Stimulated activated CD8-positive, alpha-beta memory T cell treated with anti-CD3 and anti-CD28 coated beads, Interleukin-12 subunit alpha, Interleukin-12 subunit beta, amount 100 ng/mL, for 1 hour (primary cell): ENCODE results near the gene DZIP1.
"Not testable (repeated sequence)": the region's sequence is repeated elsewhere in the genome, so short reads cannot be mapped to it uniquely, and the experiment has no call there.

Experiments used
- DNase-seq: peaks from one replicate; pipeline ENCODE4 v3.0.0-alpha.2; 2020; ENCODE audit warnings: low read depth

DZIP1 gene

DNA sequence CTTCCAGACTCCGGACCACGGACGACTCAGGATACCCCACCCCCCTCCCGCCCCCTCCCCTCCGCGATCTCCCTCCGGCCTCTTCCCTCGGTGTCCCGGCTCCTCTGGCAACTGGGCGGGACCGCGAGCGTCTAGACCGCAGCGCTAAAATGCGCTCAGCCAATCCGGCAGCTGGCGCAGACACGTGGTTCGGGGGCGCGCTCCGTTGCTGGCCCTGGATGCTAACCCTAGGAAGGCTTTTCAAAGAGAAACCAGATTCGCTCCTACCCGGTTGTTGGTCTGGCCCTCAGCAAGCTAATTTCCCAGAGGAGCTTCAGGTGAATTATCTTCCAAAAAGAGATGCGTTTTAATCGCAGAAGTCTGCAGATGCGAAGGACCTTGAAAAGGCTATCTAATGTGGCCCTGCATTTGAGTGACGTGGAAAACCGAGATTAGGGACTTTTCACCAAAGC is at the start of gene DZIP1:
TSS of gene DZIP1 (minus strand) at position 106 of the 452 bp plus-strand sequence. CDS start 2,677 bp downstream, outside the sequence.
- no peak for DNase-seq

DNA sequence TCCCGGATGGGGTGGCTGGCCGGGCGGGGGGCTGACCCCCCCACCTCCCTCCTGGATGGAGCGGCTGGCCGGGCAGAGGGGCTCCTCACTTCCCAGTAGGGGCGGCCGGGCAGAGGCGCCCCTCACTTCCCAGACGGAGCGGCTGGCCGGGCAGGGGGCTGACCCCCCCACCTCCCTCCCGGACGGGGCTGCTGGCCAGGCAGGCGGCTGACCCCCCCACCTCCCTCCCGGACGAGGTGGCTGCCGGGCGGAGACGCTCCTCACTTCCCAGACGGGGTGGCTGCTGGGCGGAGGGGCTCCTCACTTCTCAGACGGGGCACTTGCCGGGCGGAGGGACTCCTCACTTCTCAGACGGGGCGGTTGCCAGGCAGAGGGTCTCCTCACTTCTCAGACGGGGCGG is 46.5 kb upstream of the DZIP1 start:
- DNase-seq = not testable (repeated sequence)

DNA sequence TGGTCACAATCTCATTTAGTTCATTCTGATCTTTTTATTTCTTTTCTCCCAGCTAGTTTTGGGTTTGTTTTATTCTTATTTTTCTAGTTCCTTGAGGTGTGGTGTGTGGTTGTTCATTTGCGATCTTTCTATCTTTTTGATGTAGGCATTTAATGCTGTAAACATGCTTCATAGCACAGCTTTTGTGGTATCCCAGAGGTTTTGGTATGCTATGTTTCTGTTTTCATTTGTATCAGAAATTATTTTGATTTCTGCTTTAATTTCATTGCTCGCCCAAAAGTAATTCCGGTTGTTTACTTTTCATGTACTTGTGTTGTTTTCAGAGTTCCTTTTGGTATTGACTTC is 45.0 kb upstream of the DZIP1 start:
- no peak for DNase-seq

DNA sequence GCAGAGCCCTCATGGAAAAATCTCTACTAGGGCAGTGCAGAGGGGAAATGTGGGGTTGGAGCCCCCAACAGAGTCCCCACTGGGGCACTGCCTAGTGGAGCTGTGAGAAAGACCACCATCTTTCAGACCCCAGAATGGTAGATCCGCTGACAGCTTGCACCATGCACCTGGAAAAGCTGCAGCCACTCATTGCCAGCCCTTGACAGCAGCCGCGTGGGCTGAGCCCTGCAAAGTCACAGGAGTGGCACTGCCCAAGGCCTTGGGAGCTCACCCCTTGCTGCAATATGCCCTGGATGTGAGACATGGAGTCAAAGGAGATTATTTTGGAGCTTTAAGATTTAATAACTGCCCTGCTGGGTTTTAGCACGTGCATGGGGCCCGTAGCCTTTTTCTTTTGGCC is 40.5 kb upstream of the DZIP1 start:
- DNase-seq = not testable (repeated sequence)

- no peak for DNase-seq
Measured at GRCh38 chr13:95684418-95684817, 39.9 kb upstream of the DZIP1 start.

DNA sequence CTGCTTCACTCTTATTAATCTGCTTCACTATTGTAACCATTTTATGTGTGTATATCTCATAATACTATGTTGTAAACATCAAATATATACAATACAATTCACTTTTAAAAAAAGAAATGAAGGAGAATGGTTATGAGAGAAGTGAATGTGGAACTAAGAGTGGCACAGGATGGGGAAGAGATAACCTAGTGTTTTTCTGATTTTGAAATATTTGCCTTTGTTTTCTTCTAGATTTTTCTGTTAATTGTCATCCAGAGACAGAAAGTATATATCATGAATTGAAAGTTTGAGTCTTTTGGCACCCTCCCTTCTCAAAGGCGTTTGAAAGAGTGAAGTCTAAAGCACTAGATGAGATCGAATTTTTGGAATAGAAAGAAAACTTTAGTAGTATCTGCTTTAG is 35.2 kb upstream of the DZIP1 start:
- DNase-seq = no peak

DNA sequence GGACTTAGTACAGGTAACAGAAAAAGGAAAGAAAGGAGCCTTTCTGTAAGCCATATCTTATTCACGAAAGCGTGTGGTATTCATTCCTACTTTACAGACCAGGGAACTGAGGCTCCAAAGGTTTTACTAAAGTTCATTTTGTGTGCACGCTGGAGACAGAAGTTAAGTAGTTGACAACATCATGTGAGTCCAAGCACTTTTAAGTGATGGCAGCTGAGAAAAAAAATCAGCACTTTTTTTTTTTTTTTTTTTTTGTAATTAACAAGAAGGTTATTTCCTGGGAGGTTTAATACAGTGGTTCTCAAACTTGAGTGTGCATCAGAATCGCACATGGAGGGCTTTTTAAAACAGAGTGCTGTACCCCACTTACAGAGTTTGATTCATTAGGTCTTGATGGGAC is 34.5 kb upstream of the DZIP1 start:
- DNase-seq = no peak

GRCh38 chr13:95677564-95678266 is 33.2 kb upstream of the DZIP1 start:
- DNase-seq = no peak

DNA sequence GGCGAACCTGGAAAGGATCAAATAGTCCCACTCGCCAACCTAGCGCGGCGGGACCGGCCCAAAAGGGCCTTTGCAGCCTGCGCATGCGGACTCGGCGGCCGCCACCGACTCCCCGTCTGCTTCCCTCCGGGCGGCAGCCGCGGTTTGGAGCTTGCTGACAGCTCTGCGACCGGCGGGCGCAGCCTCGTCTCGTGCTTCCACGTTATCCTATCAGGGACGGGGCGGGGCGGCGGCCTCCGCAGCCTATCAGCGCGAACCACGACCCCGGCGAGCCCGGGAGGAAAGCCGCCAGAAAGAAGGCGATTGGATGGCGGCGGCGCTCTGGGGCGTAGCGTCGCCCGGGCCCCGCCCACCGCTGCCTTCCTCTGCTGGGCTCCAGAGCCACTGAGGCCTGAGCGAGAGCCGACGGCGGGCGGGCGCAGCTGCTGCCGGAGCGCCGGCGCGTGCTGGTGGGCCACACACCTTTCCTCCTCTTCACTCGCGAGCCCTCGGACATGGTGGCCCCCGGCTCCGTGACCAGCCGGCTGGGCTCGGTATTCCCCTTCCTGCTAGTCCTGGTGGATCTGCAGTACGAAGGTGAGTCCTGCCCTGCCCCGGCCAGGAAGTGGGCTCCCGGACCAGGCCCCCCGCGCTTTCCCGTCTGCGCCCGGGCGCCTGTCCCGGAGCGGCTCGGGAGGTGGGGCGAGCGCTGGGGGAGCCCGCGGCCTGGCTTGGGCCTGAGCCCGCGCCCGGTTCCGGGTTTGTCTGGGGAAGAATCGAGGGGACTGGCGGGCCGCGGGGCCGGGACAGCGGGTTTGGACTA is 32.5 kb upstream of the DZIP1 start, which contains the start of gene DNAJC3:
TSS of gene DNAJC3 (plus strand) at position 378 of the 802 bp plus-strand sequence. CDS start at position 495, 117 bp downstream.
- DNase-seq = peak; percentile 95

- no peak for DNase-seq
Measured at GRCh38 chr13:95676105-95676761, 31.7 kb upstream of the DZIP1 start.

DNA sequence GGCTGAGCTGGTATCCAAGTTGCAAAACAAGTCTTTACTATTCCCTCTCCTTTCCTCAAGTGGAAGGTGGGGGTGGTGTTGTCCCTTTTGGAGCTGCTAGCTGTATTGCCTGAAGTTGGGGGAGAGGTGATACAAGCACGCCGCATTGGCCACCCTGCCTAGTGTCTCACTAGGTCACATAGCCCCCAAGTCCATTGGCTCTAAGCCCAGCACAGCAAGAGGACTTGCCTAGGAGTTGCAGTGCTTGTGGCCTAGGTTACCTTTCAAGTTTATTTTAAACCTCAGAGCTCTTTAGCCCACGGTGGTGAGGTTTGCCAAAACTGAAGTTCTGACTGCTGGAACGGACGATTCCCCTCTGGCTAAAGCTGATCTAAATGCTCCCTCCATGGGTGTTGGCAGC is 27.1 kb upstream of the DZIP1 start:
- no peak for DNase-seq

DNA sequence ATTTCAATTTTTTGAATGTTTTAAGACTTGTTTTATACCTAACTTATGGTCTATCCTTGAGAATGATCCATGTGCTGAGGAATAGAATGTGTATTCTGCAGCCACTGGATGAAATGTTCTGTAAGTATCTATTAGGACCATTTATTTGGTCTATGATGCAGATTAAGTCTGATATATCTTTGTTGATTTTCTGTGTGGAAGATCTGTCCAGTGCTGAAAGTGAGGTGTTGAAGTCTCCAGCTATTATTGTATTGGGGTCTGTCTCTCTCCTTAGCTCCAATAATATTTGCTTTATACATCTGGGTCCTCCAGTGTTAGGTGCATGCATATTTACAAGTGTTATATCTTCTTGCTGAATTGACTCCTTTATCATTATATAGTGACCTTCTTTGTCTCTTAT is 22.7 kb upstream of the DZIP1 start:
- not testable (repeated sequence) for DNase-seq

- no peak for DNase-seq
Measured at GRCh38 chr13:95660981-95661581, 16.6 kb upstream of the DZIP1 start.

GRCh38 chr13:95659500-95659899 is 15.0 kb upstream of the DZIP1 start:
- no peak for DNase-seq

- DNase-seq = no peak
Measured at GRCh38 chr13:95656386-95657015, 12.0 kb upstream of the DZIP1 start.

DNA sequence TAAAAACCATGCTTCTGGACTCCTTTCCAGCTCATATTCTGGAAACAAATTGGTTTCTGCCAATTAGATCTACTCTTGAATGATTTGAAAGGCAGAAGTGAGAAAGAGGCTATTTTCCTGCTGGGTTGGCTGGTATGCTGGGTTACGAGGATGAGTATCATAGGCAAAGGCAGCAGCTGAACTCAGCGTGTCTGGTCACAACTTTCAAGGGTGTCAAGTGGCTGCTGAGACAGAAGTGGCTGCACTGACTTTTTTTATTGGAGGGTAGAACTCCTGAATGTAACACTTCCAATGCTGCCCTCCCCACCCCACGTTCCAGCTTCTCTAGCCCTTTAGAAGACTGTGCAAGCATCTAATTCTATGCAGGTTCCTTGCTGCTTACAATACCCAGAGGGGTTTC is 8.3 kb upstream of the DZIP1 start:
- no peak for DNase-seq

- DNase-seq = no peak
Measured at GRCh38 chr13:95652244-95652764, 7.8 kb upstream of the DZIP1 start.

DNA sequence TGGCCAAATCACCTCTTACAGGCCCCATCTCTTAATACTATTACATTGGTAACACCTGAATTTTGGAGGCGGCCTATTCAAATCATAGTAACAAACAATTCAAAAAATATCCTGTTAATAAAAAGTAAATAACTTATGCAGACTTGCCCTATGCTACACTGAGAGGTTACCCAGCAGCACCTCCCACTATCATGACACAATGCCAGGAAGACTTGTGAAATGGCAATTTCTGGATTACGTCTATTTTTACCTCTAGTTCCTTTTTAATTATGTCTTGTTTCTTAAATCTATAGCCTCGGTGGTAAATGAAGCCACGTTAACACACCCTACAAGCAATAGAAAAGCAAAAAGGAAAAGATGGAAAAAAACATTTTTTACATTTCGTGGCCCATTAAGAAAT is 6.2 kb upstream of the DZIP1 start:
- DNase-seq = no peak

DNA sequence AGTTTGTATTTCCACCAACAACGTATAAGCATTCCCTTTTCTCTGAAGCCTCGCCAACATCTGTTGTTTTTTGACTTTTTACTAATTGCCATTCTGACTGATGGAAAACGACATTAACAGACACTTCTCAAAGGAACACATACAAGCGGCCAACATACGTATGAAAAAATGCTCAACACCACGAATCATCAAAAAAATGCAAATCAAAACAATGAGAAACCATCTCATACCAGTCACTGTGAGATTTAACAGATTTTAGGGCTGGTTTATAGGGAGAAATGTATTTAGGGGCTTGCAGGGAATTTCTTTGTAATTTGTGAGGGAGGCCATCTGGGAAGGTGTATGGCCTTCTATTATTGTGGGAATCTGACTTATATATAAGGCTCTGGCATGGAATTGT is 2.8 kb upstream of the DZIP1 start:
- DNase-seq = no peak

- DNase-seq = no peak
Measured at GRCh38 chr13:95643936-95644598, 439 bp downstream of the DZIP1 start.

GRCh38 chr13:95643571-95643935 is 953 bp downstream of the DZIP1 start:
- DNase-seq = no peak
